Measurements from ENCODE around the gene STARD10. TPM values are rescaled to one million over a fixed set of nuclear protein-coding genes. Genes with fewer than 3 reads are reported as not detected.

STARD10 gene
- total RNA-seq, 1 donor from 2014 or later: 94.8 TPM

- Histone ChIP-seq H3K4me3 (ENCODE audit: low read depth, low read length) (peak overlapping the region; percentile 49), H3K36me3 (ENCODE audit: control insufficient read depth, insufficient read depth, low read length) (no peaks in the 10 kb centered on the region), H3K27me3 (ENCODE audit: control insufficient read depth, insufficient read depth, low read length) (no peaks in the 10 kb centered on the region)
- no peak for DNase-seq (ENCODE audit: low read depth)
- no peak for TF ChIP-seq CTCF (IDR thresholded peaks at IDR 0.05; ENCODE audit: insufficient read depth, low read length, poor library complexity, severe bottlenecking)
Observed at GRCh38 chr11:72781063-72781312, 12.9 kb downstream of the STARD10 start.

- no peaks in the 10 kb centered on the region for H3K36me3 ChIP-seq (ENCODE audit: control insufficient read depth, insufficient read depth, low read length)
- no peak for DNase-seq (ENCODE audit: low read depth)
- no peak for TF ChIP-seq CTCF (IDR thresholded peaks at IDR 0.05; ENCODE audit: insufficient read depth, low read length, poor library complexity, severe bottlenecking)
- peak overlapping the region; percentile 49 for H3K4me3 ChIP-seq (ENCODE audit: low read depth, low read length)
- no peaks in the 10 kb centered on the region for H3K27me3 ChIP-seq (ENCODE audit: control insufficient read depth, insufficient read depth, low read length)
Observed at GRCh38 chr11:72780296-72781062, 13.4 kb downstream of the STARD10 start.

GRCh38 chr11:72779495-72780128, 14.2 kb downstream of the STARD10 start:
- no peaks in the 10 kb centered on the region for H3K27me3 ChIP-seq (ENCODE audit: control insufficient read depth, insufficient read depth, low read length)
- TF ChIP-seq CTCF (IDR thresholded peaks at IDR 0.05; ENCODE audit: insufficient read depth, low read length, poor library complexity, severe bottlenecking): no peak
- DNase-seq (ENCODE audit: low read depth): no peak
- H3K4me3 ChIP-seq (ENCODE audit: low read depth, low read length): no peak overlapping the region
- no peaks in the 10 kb centered on the region for H3K36me3 ChIP-seq (ENCODE audit: control insufficient read depth, insufficient read depth, low read length)

- Histone ChIP-seq H3K4me3 (ENCODE audit: low read depth, low read length) (no peak overlapping the region), H3K27me3 (ENCODE audit: control insufficient read depth, insufficient read depth, low read length) (no peaks in the 10 kb centered on the region), H3K36me3 (ENCODE audit: control insufficient read depth, insufficient read depth, low read length) (no peaks in the 10 kb centered on the region)
- no peak for DNase-seq (ENCODE audit: low read depth)
- TF ChIP-seq CTCF (IDR thresholded peaks at IDR 0.05; ENCODE audit: insufficient read depth, low read length, poor library complexity, severe bottlenecking): no peak
Observed at GRCh38 chr11:72778535-72779494, 15.0 kb downstream of the STARD10 start.

- no peak for TF ChIP-seq CTCF (IDR thresholded peaks at IDR 0.05; ENCODE audit: insufficient read depth, low read length, poor library complexity, severe bottlenecking)
Observed at GRCh38 chr11:72777755-72778278, 16.0 kb downstream of the STARD10 start.

More at GRCh38 chr11:72777755-72778278, 16.0 kb downstream of the STARD10 start:
- DNase-seq (ENCODE audit: low read depth): no peak
- no peak overlapping the region for H3K4me3 ChIP-seq (ENCODE audit: low read depth, low read length)
- no peaks in the 10 kb centered on the region for H3K27me3 ChIP-seq (ENCODE audit: control insufficient read depth, insufficient read depth, low read length)
- H3K36me3 ChIP-seq (ENCODE audit: control insufficient read depth, insufficient read depth, low read length): no peaks in the 10 kb centered on the region

Data from kidney epithelial cell (primary cell).